ENCODE measurements around the gene RHOB. TPM values are rescaled to one million over a fixed set of nuclear protein-coding genes. Genes with fewer than 3 reads are reported as not detected.

The RHOB gene
- total and polyA plus RNA-seq, 4 donors, result 82.6 to 634 (median 160) TPM

GRCh38 chr2:20438334-20439192 lies 8.3 kb upstream of the RHOB start:
- Histone ChIP-seq H3K36me3 (ENCODE audit: control insufficient read depth in 4 of 4, insufficient read depth in 3 of 4, low read depth in 1 of 4, low read length in 3 of 4) (no peaks in the 10 kb centered on the region), H3K9ac (ENCODE audit: low read depth in 1 of 2, low read length in 2 of 2) (peak overlapping the region in 1 of 2 donors; percentile 79), H3K4me3 (ENCODE audit: low read depth in 1 of 3, low read length in 3 of 3) (peak overlapping the region in 1 of 3 donors; percentile 27), H3K27me3 (ENCODE audit: control insufficient read depth in 4 of 4, insufficient read depth in 4 of 4, low read length in 3 of 4) (no peaks in the 10 kb centered on the region), H3K27ac (ENCODE audit: low read depth in 1 of 2, low read length in 2 of 2) (peak overlapping the region; percentile 84 to 86), H3K4me1 (ENCODE audit: control insufficient read depth in 4 of 4, insufficient read depth in 4 of 4, low read length in 3 of 4) (peaks cover 3 to 20% (median 5%) of the 10 kb centered on the region in 4 donors), H3K9me3 (ENCODE audit: control insufficient read depth in 4 of 4, low read length in 3 of 4) (no peaks in the 10 kb centered on the region)
- DNase-seq (ENCODE audit: low spot score), result peak; percentile 29
- peak; percentile 79 for TF ChIP-seq MAX (IDR thresholded peaks at IDR 0.05)
- peak; percentile 89 for TF ChIP-seq REST (IDR thresholded peaks at IDR 0.05)
- TF ChIP-seq RAD21 (IDR thresholded peaks at IDR 0.05), result peak; percentile 42 to 58
- TF ChIP-seq TAF1 (conservative IDR thresholded peaks at IDR 0.05), result peak; percentile 77
- TF ChIP-seq RXRA (IDR thresholded peaks at IDR 0.05), result peak; percentile 89 to 95
- peak; percentile 100 for TF ChIP-seq SP1 (IDR thresholded peaks at IDR 0.05)
- TF ChIP-seq HNF4G (IDR thresholded peaks at IDR 0.05), result no peak
- peak; percentile 100 for TF ChIP-seq JUND (IDR thresholded peaks at IDR 0.05)
- peak; percentile 22 to 75 for TF ChIP-seq EGR1 (IDR thresholded peaks at IDR 0.05; ENCODE audit: low read depth in 2 of 2)
- TF ChIP-seq HNF4A (conservative IDR thresholded peaks at IDR 0.05), result peak; percentile 82 to 83
- TF ChIP-seq GABPA (IDR thresholded peaks at IDR 0.05 in 1 of 2, conservative IDR thresholded peaks at IDR 0.05 in 1 of 2), result no peak
- peak; percentile 93 for TF ChIP-seq ZBTB33 (IDR thresholded peaks at IDR 0.05)
- TF ChIP-seq FOXA1 (IDR thresholded peaks at IDR 0.05), result peak; percentile 87
- peak; percentile 64 for TF ChIP-seq NR2F2 (IDR thresholded peaks at IDR 0.05)
- TF ChIP-seq CTCF (IDR thresholded peaks at IDR 0.05; ENCODE audit: low read depth, low read length, missing input control), result no peak
- TF ChIP-seq YY1 (IDR thresholded peaks at IDR 0.05), result peak; percentile 65
- TF ChIP-seq ATF3 (IDR thresholded peaks at IDR 0.05), result peak; percentile 98
- TF ChIP-seq FOXA2 (IDR thresholded peaks at IDR 0.05), result peak; percentile 96
- WGBS, result 43% methylated on average over 7 of the region's 7 CpGs

All from liver (tissue), 9 donors.